Measurements from ENCODE around the gene AKR7A2.
"Not testable (repeated sequence)": the region's sequence is repeated elsewhere in the genome, so short reads cannot be mapped to it uniquely, and the experiment has no call there.

Gene AKR7A2

DNA sequence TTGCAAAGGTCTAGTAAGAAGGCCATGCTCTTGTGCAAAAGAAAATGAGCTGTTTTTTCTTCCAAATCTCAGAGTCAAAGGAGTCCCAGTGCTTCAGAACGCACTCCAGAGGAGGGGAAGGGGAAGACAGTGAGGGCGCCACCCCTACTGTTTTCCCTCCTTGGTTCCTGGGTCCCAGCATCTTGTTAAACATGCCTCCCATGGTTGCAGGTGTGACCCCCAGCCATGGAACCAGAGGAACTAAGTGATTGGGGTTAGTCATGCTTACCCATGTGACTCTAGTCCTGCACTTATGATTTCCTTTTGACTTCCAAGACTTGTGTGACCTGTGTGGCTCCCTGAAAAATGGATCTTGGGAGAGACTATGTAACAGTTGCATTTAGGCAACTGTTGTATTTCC lies 17.3 kb downstream of the AKR7A2 start:
- DNase-seq, result no peak

DNA sequence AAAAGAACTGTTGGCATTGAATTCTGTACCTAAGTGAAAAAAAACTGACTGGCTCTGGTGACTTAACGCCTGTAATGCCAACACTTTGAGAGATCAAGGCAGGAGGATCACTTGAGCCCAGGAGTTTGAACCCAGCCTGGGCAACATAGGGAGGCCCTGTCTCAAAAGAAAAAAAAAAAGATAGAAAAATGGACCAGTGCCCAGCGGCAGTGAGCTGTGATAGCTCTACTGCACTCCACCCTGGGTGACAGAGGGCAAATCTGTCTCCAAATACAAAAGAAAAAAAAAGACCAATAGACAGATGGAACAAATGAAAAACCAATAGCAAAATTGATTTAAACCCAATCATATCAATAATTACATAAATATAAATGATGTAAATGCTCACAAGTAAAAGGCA lies 22.7 kb downstream of the AKR7A2 start:
- DNase-seq, result no peak

DNA sequence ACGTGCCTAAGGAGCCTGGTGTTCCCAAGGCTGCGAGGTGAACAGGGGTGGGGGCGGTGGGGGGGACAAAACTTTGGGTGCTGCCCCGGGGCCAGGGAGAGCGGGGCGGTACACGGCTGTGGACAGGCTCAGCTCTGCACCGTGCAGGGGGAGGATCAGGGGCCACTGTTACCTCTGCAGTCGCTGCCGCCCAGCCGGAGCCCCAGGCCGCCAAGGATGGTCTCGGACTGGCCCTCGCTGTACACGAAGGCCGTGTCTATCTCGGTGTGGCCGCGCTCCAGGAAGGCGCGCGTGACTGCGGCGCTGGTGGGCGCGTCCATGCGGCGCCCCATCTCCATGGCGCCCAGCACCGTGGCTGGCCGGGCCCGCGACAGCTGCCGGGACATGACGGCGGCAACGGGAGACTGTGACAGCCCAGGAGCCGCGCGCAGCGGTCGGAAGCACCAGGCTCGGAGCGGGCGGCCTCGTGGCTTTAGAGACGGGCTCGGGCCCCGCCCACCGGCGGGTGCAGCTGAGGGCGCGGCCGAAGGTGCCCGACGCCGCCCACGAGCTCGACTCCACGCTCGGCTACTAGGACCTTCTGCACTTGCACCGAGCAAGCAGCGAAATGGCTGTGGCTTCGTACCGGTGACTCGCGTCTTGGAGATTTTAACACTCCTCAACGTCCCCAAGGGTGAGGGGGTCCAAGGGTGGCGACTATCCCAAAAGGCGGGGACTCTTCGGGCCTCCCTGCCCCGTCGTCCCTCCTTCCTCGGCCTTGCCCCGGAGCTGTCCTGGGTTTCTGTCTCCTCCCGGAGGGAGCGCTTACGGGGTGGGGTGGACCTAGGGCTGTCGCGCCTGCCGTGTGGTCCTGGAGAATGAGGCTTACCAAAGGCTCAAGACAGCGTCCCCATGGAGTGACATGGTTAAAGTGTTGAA lies 23.4 kb downstream of the AKR7A2 start, which contains the start of gene AKR7A3:
TSS of gene AKR7A3 (minus strand) at position 447 of the 918 bp plus-strand sequence. CDS start at position 386, 61 bp downstream.
- peak; percentile 56 for DNase-seq

DNA sequence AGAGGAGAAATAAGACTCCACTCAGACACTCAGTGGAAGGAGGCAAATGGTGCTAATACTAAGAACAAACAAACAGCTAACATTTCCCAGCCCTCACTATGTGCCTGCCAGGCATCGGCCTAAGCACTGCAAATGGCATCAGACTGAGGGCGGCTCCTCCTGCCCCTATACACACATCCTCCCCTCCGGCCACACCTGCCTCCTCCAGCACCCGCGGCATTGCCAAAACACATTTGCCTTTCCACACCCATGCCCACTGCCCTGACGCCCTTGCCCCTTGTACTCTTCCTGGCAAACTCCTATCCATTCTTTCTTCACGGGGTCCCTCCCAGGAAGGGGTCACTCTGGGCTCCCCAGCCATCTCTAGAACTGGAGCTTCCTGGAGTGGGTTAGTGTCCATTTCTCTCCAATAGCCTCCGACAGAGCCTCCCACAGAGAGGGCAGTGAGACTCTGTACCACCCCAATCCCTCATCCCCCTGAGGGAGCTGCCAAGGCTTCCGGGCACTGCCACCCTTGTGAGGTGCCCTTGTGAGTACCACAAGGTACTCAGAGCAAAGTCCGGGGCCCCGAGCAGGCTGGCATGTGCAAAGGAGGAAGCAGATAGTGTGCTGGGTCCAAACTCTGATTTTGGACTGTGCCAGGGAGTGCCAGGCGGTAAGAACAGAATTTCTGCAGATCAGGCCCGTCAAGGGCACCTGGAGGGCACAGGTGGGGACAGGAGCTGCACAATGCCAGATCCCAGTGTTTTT lies 24.3 kb downstream of the AKR7A2 start:
- DNase-seq, result no peak

DNA sequence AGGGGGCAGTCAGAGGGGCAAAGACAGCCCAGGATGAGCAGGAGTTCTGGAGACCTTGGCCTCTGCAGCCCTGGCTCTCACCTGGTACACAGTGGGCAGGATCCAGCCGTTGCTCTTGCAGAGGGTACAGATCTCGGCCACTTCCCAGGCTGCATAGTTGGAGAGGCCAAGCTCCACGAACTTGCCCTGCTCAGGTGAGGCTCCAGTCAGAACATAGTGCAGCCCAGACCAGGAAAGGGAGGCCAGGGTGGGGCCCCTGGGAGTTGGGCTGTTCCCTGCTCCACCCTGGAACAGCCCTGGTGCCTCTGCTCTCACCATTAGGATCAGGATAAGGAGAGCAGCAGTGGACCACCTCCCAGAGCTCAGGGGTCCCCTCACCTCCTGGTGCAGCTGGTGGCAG lies 26.1 kb downstream of the AKR7A2 start:
- DNase-seq, result not testable (repeated sequence)

DNA sequence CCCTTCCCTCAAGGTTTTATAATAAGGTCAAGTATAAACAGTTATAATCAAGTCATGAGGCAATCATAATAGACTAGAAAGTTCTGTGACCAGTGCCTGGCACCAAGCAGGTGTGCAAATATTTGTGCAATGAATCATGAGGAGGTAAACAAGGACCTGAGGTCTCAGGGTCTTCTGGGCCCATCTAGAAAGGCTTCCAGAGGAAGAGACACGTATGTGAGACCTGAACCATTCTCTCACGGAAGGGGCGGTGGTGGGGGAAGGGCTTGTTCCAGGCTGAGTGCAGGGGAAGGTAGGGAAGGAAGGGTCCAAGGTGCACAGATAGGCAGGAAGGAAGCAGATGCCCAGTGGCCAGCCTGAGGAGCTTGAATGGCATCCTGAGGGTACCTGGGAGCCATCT lies 26.6 kb downstream of the AKR7A2 start:
- not testable (repeated sequence) for DNase-seq

DNA sequence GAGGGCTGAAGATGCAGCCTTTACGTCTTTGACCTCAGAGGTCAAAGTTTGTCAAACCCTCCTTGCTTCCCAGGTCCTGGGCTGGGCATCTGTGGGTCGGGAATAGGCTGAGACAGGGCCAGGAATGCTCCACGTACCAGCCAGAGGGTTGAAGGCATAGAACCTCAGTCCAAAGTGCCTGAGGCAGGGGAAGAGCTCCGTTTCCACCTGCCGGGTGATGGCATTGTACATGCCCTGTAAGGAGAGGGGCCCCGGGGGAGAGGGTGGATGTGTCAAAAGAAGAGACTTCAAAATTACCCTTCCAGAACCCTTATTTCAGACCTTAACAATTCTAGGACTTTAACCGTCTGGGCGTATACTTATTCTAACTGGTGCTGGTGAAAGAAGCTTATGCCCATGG lies 27.1 kb downstream of the AKR7A2 start:
- DNase-seq, result no peak

DNA sequence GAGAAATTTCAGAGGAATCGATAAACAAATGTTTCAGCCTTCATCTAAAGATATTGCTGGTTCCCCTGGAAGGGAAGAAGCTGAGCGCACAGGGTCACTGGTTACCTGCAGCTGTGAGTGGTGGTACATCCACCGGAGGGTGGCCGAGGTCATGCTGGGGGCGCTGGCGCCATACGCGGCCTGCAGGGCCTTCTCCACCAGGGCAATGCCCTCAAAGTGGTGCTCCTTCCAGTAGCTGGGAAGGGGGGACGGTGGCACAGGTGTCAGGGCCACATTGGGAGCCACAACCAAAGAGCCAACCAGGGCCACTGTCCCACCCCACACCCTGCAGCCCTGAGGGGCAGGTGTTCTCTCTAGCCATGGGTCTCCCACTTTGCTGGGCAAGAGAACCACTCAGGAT lies 28.1 kb downstream of the AKR7A2 start:
- DNase-seq, result no peak

DNA sequence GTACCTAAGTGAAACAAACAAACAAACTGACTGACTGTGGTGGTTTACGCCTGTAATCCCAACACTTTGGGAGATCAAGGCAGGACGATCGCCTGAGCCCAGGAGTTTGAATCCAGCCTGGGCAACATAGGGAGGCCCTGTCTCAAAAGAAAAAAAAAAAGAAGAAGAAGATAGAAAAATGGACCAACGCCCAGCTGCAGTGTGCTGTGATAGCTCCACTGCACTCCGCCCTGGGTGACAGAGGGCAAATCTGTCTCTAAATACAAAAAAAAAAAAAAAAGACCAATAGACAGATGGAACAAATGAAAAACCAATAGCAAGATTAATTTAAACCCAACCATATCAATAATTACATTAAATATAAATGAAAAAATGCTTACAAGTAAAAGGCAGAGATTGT lies 37.3 kb downstream of the AKR7A2 start:
- DNase-seq, result no peak

DNA sequence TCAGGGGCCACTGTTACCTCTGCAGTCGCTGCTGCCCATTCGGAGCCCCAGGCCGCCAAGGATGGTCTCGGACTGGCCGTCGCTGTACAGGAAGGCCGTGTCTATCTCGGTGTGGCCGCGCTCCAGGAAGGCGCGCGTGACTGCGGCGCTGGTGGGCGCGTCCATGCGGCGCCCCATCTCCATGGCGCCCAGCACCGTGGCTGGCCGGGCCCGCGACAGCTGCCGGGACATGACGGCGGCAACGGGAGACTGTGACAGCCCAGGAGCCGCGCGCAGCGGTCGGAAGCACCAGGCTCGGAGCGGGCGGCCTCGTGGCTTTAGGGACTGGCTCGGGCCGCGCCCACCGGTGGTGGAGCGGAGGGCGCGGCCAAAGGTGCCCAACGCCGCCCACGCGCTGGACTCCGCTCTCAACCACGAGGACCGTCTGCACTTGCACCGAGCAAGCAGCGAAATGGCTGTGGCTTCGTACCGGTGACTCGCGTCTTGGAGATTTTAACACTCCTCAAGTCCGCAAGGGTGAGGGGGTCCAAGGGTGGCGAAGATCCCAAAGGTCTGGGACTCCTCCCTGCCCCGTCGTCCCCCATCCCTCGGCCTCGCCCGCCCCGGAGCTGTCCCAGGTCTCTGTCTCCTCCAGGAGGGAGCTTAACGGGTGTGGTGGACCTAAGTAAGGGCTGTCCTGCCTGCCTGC lies 38.0 kb downstream of the AKR7A2 start:
- not testable (repeated sequence) for DNase-seq

DNA sequence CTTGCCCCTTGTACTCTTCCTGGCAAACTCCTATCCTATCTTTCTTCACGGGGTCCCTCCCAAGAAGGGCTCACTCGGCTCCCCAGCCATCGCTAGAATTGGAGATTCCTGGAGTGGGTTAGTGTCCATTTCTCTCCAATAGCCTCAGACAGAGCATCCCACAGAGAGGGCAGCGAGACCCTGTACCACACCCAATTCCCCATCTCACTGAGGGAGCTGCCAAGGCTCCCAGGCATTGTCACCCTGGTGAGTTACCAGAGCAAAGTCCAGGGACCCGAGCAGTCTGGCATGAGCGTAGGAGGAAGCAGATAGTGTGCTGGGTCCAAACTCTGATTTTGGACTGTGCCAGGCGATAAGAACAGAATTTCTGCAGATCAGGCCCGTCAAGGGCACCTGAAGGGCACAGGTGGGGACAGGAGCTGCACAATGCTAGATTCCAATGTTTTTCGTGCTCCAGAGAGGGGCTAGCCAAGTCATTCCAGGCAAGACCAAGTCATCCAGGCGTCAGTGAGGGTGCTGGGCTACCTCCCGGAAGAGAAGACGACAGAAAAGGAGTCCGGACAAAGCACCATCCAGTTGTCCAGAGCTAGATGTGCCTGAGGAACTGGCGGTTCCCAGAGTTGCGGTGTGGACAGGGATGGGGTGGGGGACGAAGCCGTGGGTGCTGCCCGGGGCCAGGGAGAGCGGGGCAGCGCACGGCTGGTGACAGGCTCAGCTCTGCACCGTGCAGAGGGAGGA lies 38.7 kb downstream of the AKR7A2 start:
- DNase-seq, result no peak

DNA sequence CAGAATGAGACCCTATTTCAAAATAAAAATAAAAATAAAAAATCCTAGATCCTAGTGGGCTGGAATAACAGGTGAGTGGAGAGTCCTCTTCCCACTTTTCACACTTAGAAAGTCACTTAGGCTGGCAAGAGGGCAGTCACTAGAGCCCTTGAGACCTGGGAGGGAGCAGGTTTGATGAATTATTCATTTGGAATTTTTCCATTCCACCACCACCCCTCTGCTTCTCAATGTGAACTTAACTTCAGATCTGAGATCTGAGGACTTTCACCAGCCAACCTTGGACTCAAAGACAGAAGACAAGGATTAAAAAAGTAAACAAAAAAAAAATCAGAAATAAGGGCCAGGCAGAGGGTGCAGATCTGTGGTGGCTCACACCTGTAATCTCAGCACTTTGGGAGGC lies 39.9 kb downstream of the AKR7A2 start:
- no peak for DNase-seq

DNA sequence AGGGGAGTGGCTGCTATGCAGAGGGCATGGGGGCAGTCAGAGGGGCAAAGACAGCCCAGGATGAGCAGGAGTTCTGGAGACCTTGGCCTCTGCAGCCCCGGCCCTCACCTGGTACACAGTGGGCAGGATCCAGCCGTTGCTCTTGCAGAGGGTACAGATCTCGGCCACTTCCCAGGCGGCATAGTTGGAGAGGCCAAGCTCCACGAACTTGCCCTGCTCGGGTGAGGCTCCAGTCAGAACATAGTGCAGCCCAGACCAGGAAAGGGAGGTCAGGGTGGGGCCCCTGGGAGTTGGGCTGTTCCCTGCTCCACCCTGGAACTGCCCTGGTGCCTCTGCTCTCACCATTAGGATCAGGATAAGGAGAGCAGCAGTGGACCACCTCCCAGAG lies 41.6 kb downstream of the AKR7A2 start:
- not testable (repeated sequence) for DNase-seq

DNA sequence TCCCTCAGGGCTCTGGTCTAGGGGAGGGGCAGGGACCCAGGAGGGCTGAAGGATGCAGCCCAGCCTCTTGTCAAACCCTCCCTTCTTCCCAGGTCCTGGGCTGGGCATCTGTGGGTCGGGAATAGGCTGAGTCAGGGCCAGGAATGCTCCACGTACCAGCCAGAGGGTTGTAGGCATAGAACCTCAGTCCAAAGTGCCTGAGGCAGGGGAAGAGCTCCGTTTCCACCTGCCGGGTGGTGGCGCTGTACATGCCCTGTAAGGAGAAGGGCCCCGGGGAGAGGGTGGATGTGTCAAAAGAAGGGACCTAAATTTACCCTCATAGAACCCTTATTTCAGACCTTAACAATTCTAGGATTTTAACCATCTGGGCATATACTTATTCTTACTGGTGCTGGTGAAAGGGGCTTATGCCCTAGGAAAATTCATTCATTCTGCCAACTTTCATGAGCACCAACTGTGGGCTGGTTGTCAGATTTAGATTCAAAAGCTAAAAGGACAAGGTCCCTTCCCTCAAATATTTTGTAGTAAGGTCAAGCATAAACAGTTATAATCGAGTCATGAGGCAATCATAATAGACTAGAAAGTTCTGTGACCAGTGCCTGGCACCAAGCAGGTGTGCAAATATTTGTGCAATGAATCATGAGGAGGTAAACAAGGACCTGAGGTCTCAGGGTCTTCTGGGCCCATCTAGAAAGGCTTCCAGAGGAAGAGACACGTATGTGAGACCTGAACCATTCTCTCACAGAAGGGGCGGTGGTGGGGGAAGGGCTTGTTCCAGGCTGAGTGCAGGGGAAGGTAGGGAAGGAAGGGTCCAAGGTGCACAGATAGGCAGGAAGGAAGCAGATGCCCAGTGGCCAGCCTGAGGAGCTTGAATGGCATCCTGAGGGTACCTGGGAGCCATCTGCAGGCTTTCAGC lies 42.3 kb downstream of the AKR7A2 start:
- DNase-seq, result not testable (repeated sequence)

DNA sequence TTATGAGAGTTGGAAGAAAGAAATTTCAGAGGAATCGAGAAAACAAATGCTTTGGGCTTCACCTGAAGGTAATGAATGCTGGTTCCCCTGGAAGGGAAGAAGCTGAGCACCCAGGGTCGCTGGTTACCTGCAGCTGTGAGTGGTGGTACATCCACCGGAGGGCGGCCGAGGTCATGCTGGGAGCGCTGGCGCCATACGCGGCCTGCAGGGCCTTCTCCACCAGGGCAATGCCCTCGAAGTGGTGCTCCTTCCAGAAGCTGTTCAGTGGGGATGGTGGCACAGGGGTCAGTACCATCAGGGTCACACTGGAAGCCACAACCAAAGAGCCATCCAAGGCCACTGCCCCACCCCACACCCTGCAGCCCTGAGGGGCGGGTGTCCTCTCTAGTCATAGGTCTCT lies 43.5 kb downstream of the AKR7A2 start:
- DNase-seq, result no peak

DNA sequence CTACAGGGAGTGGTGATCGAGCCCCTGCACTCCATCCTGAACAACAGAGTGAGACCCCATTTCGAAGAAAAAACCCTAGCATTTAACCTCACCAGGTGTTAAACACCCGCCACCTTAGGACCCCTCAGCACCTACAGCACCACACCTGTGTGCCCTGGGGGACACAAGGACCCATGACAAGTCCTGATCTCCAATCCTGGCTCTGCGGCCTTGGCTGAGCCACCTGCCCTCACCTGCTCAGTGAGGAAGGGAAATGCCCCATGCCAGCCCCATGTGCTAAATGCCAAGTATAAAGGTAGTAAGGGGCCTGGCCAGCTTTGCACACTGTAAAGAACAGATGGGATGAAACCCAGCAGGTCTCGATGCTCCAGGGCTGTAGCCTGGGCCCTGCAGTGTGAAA lies 49.2 kb downstream of the AKR7A2 start:
- DNase-seq, result no peak

DNA sequence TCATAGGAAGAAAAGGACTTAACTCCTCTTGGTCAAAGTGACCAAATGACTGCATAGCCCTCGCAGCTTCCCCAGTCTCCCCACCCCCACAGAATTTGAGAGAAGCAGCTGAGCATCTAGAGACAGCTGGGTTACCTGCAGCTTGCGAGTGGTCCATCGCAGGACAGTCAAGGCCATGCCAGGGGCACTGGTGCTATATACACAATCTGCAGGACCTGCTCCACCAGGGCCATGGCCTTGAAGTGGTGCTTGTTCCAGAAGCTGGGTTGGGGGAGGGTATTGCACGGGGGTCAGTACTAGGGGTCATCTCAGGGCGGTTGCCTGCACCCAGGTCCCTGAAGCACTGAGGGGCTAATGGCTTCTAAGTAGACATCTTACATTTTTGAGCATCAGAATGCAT lies 49.9 kb downstream of the AKR7A2 start:
- DNase-seq, result no peak

DNA sequence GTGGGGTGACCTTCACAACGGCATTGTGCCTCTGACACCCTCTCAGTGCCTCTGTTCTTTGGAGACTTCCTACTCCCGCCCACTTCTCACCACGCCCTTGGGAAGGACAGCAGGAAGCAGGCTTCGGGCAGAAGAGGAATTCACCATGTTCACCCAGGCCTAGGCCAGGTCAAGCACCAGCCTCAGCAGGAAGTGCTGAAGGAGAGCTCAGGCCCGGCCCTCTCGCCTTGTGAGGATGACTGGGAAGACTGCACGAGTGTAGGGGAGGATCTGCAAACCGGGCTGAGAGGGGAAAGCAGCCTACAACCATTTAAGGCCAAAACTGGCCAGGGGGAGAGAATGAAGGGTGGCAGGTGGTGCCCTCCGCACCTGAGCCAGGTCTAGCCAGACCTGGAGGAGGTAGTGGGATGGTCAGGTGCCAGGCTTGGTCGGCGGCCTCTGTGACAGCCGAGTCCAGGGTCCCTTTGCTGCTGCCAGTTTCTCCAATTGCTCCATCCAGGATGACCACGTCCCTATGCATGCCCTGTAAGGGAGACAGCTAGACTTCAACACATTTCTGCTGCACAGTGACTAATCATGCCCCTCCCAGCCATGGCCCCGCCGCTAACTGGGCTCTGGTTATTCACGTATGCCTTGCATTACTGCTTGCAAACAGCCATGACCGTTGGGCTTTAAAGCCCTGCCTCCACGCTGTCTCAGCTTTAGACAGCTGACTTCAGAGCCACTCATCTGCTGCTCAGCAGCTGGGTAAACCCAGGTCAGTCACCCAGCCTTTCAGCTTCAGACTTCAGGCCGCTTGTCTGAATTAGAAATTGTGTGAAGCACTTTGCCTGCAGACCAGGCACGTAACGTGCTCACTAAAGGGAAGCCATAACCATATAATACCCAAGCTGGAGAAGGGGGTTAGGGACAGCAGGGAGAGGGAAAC lies 51.5 kb downstream of the AKR7A2 start:
- no peak for DNase-seq

DNA sequence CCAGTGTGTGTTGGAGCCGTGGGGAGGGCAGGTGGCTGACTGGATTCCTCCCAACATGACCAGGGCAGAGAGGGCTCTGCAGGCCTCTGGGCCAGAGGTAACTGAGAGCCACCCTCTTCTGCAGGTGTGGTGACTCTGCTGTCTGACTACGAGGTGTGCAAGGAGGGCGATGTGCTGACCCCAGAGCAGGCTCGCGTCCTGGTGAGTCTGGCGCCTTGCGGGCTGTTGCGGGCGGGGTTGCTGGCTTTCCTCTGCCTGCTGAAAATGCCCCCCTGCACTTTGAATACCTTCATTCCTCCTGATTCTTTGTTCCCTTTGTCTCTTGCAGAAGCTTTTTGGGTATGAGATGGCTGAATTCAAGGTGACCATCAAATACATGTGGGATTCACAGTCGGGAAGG lies 53.6 kb downstream of the AKR7A2 start:
- no peak for DNase-seq

DNA sequence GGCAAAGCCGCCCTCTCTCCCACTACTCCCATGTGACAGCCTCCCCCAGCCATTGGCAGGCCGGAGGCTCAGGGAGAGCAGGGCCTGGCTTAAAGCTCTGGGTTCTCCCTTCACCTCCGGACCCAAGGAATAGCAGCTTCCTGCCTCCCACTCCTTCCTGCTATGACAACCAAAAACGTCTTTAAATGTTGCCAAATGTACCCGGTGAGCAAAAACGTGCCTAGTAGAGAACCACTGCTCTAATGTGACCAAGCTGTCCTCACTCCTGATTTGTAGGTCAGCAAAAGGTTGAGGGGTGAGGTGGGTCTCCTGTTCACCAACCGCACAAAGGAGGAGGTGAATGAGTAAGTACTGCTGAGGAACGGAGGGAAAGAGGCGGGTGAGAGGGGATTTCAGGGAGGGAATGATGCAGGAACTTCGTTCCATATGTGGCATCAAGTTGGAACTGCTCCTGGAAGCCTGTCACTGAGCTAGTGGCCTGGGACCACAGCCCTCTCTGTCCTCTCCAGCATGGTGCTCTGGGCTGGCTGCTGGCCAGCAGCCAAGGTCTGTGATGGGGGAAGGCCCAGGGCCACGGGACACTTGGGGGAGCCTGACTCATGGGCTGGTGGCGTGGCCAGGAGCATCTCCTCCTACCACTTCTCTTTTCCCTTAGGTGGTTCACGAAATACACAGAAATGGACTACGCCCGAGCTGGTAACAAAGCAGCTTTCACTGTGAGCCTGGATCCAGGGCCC lies 54.6 kb downstream of the AKR7A2 start:
- DNase-seq, result no peak
